PC-3 (cell line): ENCODE data around the gene HRH1. TPM values are rescaled to one million over a fixed set of nuclear protein-coding genes. Genes with fewer than 3 reads are reported as not detected.
"Not testable (repeated sequence)": the region's sequence is repeated elsewhere in the genome, so short reads cannot be mapped to it uniquely, and the experiment has no call there.

Source experiments
- ATAC-seq: fragments of 200-7000 bp; cut with Tn5 transposase; 2 replicates; pipeline ENCODE4 v1.9.1; 2020; ENCODE audit warnings: mild to moderate bottlenecking, moderate library complexity
- BruUV-seq: library from RNA; stranded (reverse); fragments of 400-500 nt; replicated peaks from 2 replicates; lab custom pipeline; 2021; lab: Mats Ljungman, UMichigan
- CTCF ChIA-PET: fragments of 300-600 bp; sonication (Branson Sonifier 250); formaldehyde crosslinking; loops from one replicate; lab custom pipeline; 2022; ENCODE audit warnings: antibody characterized with exemption; lab: Charles Lee
- POLR2A ChIA-PET: fragments of 300-600 bp; sonication (Branson Sonifier 250); formaldehyde crosslinking; loops from one replicate; lab custom pipeline; 2022; ENCODE audit warnings: antibody characterized with exemption; ENCODE audit not compliant: unreplicated experiment; lab: Charles Lee
- DNase-seq: peaks from one replicate; pipeline ENCODE4 v3.0.0-alpha.2; 2015
- H2AFZ ChIP-seq: fragments of 300-600 bp; sonication (generic); 2 replicates; pipeline ENCODE4 v1.6.0; 2016; ENCODE audit warnings: antibody characterized with exemption, low read length
- H3F3A ChIP-seq: fragments of 300-600 bp; sonication (generic); one replicate; pipeline ENCODE4 v1.6.0; 2017; ENCODE audit warnings: antibody characterized with exemption, low read length, control low read depth, mild to moderate bottlenecking; ENCODE audit not compliant: unreplicated experiment
- H3K27ac ChIP-seq: fragments of 300-600 bp; sonication (generic); 2 replicates; pipeline ENCODE4 v1.5.1; 2016; ENCODE audit warnings: mild to moderate bottlenecking, low read length
- H3K27me3 ChIP-seq: fragments of 300-600 bp; sonication (generic); 2 replicates; pipeline ENCODE4 v1.6.1; 2016; ENCODE audit warnings: low read length, mixed read lengths
- H3K36me3 ChIP-seq: fragments of 300-600 bp; sonication (generic); 2 replicates; pipeline ENCODE4 v1.6.1; 2016; ENCODE audit warnings: low read depth, mixed run types, low read length, mixed read lengths
- H3K4me1 ChIP-seq: fragments of 300-600 bp; sonication (generic); 2 replicates; pipeline ENCODE4 v1.5.1; 2016; ENCODE audit warnings: low read length; ENCODE audit not compliant: insufficient read depth
- H3K4me2 ChIP-seq: fragments of 300-600 bp; sonication (generic); 2 replicates; pipeline ENCODE4 v1.6.0; 2016; ENCODE audit warnings: low read length
- H3K4me3 ChIP-seq: fragments of 300-600 bp; sonication (generic); 2 replicates; pipeline ENCODE4 v1.5.1; 2016; ENCODE audit warnings: mild to moderate bottlenecking, low read length, mixed read lengths
- H3K79me2 ChIP-seq: fragments of 300-600 bp; sonication (generic); 2 replicates; pipeline ENCODE4 v1.6.1; 2017; ENCODE audit warnings: low read length, mixed read lengths
- H3K9ac ChIP-seq: fragments of 300-600 bp; sonication (generic); 2 replicates; pipeline ENCODE4 v1.6.0; 2016; ENCODE audit warnings: mild to moderate bottlenecking, low read length
- H3K9me2 ChIP-seq: fragments of 300-600 bp; sonication (generic); replicated peaks from 2 replicates; pipeline ENCODE4 v1.6.1; 2016; ENCODE audit warnings: mixed run types, low read length, mixed read lengths
- H3K9me3 ChIP-seq: fragments of 300-600 bp; sonication (generic); 2 replicates; pipeline ENCODE4 v1.6.1; 2016; ENCODE audit warnings: low read length, mixed read lengths
- H4K20me1 ChIP-seq: fragments of 300-600 bp; sonication (generic); 2 replicates; pipeline ENCODE4 v1.6.1; 2016; ENCODE audit warnings: low read length, mixed read lengths
- CTCF ChIP-seq: fragments of 300-600 bp; sonication (generic); conservative IDR thresholded peaks from 2 replicates; pipeline ENCODE4 v1.5.1; 2017; ENCODE audit warnings: antibody characterized with exemption, low read depth, mild to moderate bottlenecking, low read length
- EZH2 ChIP-seq: fragments of 300-600 bp; sonication (generic); IDR thresholded peaks from one replicate; pipeline ENCODE4 v1.6.1; 2017; ENCODE audit warnings: antibody characterized with exemption, mild to moderate bottlenecking, low read length; ENCODE audit not compliant: unreplicated experiment
- EZH2phosphoT487 ChIP-seq: fragments of 300-600 bp; sonication (generic); IDR thresholded peaks from 2 replicates; pipeline ENCODE4 v1.6.1; 2018; ENCODE audit warnings: mild to moderate bottlenecking, antibody characterized with exemption, low read length, borderline replicate concordance
- intact Hi-C: fragments of 100-400 bp; cut with micrococcal nuclease; formaldehyde crosslinking; loops from 2 replicates; pipeline ENCODE4 v1.9.0; 2023
- total RNA-seq: library from RNA; depleted of rRNA; stranded (reverse); fragments of >200 nt; gene quantifications from 2 replicates; pipeline ENCODE4 v1.2.3, GENCODE V29; 2014

Gene HRH1
- total RNA-seq, 1 experiment from 2014 or later = 5.9 TPM

GRCh38 chr3:11214451-11214978 lies 60.2 kb downstream of the HRH1 start:
- ATAC-seq (peak; percentile 6; the same call in 1 of the 2 replicates), DNase-seq (no peak)
- no peak overlapping the region for H3K9ac ChIP-seq
- no peak overlapping the region for H3K4me3 ChIP-seq
- H3K9me2 ChIP-seq = no peaks in the 10 kb centered on the region
- H4K20me1 ChIP-seq = no peaks in the 10 kb centered on the region
- H3K4me1 ChIP-seq = peaks cover 16% of the 10 kb centered on the region
- no peaks in the 10 kb centered on the region for H3K36me3 ChIP-seq
- H3K27ac ChIP-seq = no peak overlapping the region
- TF ChIP-seq EZH2phosphoT487 = no peak
- no peak for TF ChIP-seq CTCF
- no peak for TF ChIP-seq EZH2
- no peaks in the 10 kb centered on the region for H3F3A ChIP-seq
- H2AFZ ChIP-seq = no peak overlapping the region
- no peaks in the 10 kb centered on the region for H3K27me3 ChIP-seq
- ChIA-PET POLR2A (no interaction called here), CTCF (no interaction called here)
- H3K4me2 ChIP-seq = no peak overlapping the region
- peaks cover 5% of the 10 kb centered on the region; the same call in 1 of the 2 replicates for H3K79me2 ChIP-seq
- no TSS peak for BruUV-seq
- intact Hi-C loops = loop anchor here (10.0 kb wide), 1 partner anchor 460 kb away; no protein-coding TSS in a partner anchor
- H3K9me3 ChIP-seq = no peaks in the 10 kb centered on the region

- CTCF ChIA-PET = not testable (repeated sequence)
These were observed 63.1 kb downstream of the HRH1 start for GRCh38 chr3:11217370-11217769.

GRCh38 chr3:11220230-11220629 lies 65.9 kb downstream of the HRH1 start:
- H3K9me2 ChIP-seq = no peaks in the 10 kb centered on the region
- H3F3A ChIP-seq = no peaks in the 10 kb centered on the region
- CTCF ChIA-PET = interaction anchor here (0.6 kb wide), 1 partner anchor 18 kb away, joined by 3 read pairs; no protein-coding TSS in a partner anchor
- H3K4me3 ChIP-seq = no peak overlapping the region
- no peak overlapping the region for H3K4me2 ChIP-seq
- intact Hi-C loops = no loop called here
- no peak overlapping the region for H3K9ac ChIP-seq
- H4K20me1 ChIP-seq = no peaks in the 10 kb centered on the region
- H2AFZ ChIP-seq = no peak overlapping the region
- H3K36me3 ChIP-seq = no peaks in the 10 kb centered on the region
- no peak for TF ChIP-seq EZH2
- no peak for TF ChIP-seq EZH2phosphoT487
- no peak for TF ChIP-seq CTCF
- BruUV-seq = no TSS peak
- peaks cover 13% of the 10 kb centered on the region for H3K4me1 ChIP-seq
- ATAC-seq (no peak), DNase-seq (no peak)
- POLR2A ChIA-PET = no interaction called here
- H3K79me2 ChIP-seq = peaks cover 28% of the 10 kb centered on the region
- H3K27ac ChIP-seq = no peak overlapping the region
- no peaks in the 10 kb centered on the region for H3K27me3 ChIP-seq
- H3K9me3 ChIP-seq = no peaks in the 10 kb centered on the region

More at GRCh38 chr3:11217370-11217769, 63.1 kb downstream of the HRH1 start:
- DNase-seq, H3K4me1 ChIP-seq, H3K4me2 ChIP-seq, H3K9me3 ChIP-seq, H3K27me3 ChIP-seq, H3K79me2 ChIP-seq, H3K9ac ChIP-seq, H3K9me2 ChIP-seq, H4K20me1 ChIP-seq, H3K36me3 ChIP-seq, BruUV-seq, H2AFZ ChIP-seq, H3K27ac ChIP-seq, POLR2A ChIA-PET, H3K4me3 ChIP-seq, H3F3A ChIP-seq, ATAC-seq: not testable (repeated sequence)
- intact Hi-C loops = loop anchor here (10.0 kb wide), 1 partner anchor 463 kb away; no protein-coding TSS in a partner anchor
